NT2/D1 (cell line): ENCODE measurements around the gene OLFML1.

Experiments used
- DNase-seq: peaks from one replicate; pipeline ENCODE4 v3.0.0-alpha.2; 2011; ENCODE audit warnings: low read depth, low spot score
- H3K27me3 ChIP-seq: 2 replicates; pipeline ENCODE4 v1.6.0; 2011; ENCODE audit warnings: mild to moderate bottlenecking; ENCODE audit not compliant: insufficient read length, insufficient read depth
- H3K36me3 ChIP-seq: 2 replicates; pipeline ENCODE4 v1.6.1; 2011; ENCODE audit warnings: mild to moderate bottlenecking, low read length, mixed read lengths; ENCODE audit not compliant: insufficient read depth, insufficient read length
- H3K4me1 ChIP-seq: 2 replicates; pipeline ENCODE4 v1.5.1; 2011; ENCODE audit not compliant: insufficient read depth, insufficient read length
- H3K4me3 ChIP-seq: 2 replicates; pipeline ENCODE4 v1.5.1; 2011; ENCODE audit warnings: low read depth; ENCODE audit not compliant: insufficient read length
- H3K9ac ChIP-seq: 2 replicates; pipeline ENCODE4 v1.6.0; 2011; ENCODE audit warnings: low read depth; ENCODE audit not compliant: insufficient read length
- H3K9me3 ChIP-seq: 2 replicates; pipeline ENCODE4 v1.5.1; 2011; ENCODE audit warnings: mild to moderate bottlenecking, low read length; ENCODE audit not compliant: insufficient read depth
- SUZ12 ChIP-seq: IDR thresholded peaks from 2 replicates; pipeline ENCODE4 v1.6.1; 2011; ENCODE audit not compliant: insufficient read length, insufficient read depth; ENCODE audit errors: extremely low read depth
- YY1 ChIP-seq: IDR thresholded peaks from 2 replicates; pipeline ENCODE4 v1.6.1; 2011; ENCODE audit not compliant: insufficient read length, insufficient read depth
- ZNF274 ChIP-seq: IDR thresholded peaks from 2 replicates; pipeline ENCODE4 v1.6.1; 2011; ENCODE audit warnings: mild to moderate bottlenecking, low read depth, low read length

Gene OLFML1

DNA sequence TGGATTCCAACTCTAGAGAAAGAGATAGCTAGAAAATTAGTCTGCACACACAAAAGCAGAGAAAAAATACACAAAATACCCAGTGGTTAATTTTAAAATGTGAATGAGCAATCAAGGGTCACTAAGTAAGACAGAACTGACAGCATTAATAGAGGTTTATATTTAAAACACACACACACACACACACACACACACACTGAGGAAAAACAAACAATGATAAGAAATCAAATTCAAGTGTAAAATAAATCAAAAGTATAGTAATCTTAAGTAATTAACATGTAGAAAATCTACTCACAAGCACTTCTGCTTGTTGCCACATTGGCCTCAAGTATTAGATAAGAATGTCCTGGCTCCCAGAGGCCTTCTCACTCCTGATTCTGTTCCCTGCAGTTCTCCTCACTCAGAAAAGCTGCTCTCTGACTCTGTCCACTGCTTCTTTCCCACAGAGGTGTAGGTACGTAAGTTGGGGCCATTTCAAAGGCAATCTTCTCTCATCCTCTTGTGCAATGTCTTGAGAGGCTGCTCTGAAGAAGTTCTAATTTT is 33.3 kb upstream of the OLFML1 start:
- Histone ChIP-seq H3K4me3 (no peak overlapping the region), H3K9me3 (no peaks in the 10 kb centered on the region), H3K4me1 (no peaks in the 10 kb centered on the region), H3K36me3 (no peaks in the 10 kb centered on the region), H3K27me3 (peaks cover 2% of the 10 kb centered on the region), H3K9ac (no peak overlapping the region)
- no peak for DNase-seq
- TF ChIP-seq YY1: no peak
- TF ChIP-seq ZNF274: no peak
- TF ChIP-seq SUZ12: no peak

DNA sequence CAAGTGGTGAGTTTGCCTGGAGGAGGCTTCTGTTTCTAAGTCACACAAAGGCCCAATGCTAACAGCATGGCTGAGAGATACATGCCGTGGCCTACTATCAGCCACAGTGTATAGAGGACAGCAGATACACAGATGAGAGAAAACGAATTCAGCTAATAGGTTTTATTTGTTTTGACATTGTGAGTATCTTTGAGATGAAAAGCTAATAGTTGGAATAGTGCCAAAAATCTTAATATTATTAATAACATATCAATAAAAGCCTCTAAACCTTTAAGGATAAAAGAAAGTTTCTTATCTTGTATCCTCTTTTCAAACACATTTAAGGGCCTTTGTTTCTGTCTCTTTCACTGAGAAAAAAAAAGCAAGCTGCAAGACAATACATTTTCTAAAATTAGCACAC is 30.5 kb upstream of the OLFML1 start:
- Histone ChIP-seq H3K4me1 (no peaks in the 10 kb centered on the region), H3K9me3 (no peaks in the 10 kb centered on the region), H3K9ac (no peak overlapping the region), H3K27me3 (no peaks in the 10 kb centered on the region), H3K4me3 (no peak overlapping the region), H3K36me3 (no peaks in the 10 kb centered on the region)
- no peak for TF ChIP-seq ZNF274
- TF ChIP-seq SUZ12: no peak
- TF ChIP-seq YY1: no peak
- DNase-seq: no peak

GRCh38 chr11:7457211-7457610 is 28.1 kb upstream of the OLFML1 start:
- no peak for TF ChIP-seq SUZ12
- no peak for TF ChIP-seq ZNF274
- no peak for TF ChIP-seq YY1
- Histone ChIP-seq H3K9me3 (no peaks in the 10 kb centered on the region), H3K9ac (no peak overlapping the region), H3K36me3 (no peaks in the 10 kb centered on the region), H3K27me3 (no peaks in the 10 kb centered on the region), H3K4me3 (no peak overlapping the region), H3K4me1 (no peaks in the 10 kb centered on the region)
- DNase-seq: no peak

DNA sequence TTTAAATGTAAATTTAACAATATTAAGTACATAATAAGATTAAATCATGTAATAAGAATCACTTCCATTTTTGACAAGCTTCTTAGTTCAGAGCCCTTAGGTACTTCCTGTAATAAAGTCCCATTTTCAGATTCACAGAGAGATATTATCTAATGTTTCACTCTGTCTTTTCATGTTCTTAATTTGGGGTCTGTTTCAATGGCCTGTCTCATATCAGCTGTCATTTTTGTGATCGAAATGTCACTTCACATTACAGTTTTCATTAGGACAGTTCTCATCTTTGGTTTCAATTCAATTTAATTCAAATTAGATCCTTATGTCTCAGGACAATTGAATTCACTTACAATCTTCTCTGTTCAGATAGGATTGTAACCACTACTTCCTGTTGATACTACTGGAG is 22.6 kb upstream of the OLFML1 start:
- H3K4me1 ChIP-seq: no peaks in the 10 kb centered on the region
- H3K4me3 ChIP-seq: no peak overlapping the region
- H3K9ac ChIP-seq: no peak overlapping the region
- TF ChIP-seq YY1: no peak
- no peaks in the 10 kb centered on the region for H3K27me3 ChIP-seq
- no peaks in the 10 kb centered on the region for H3K36me3 ChIP-seq
- no peak for DNase-seq
- no peaks in the 10 kb centered on the region for H3K9me3 ChIP-seq

DNA sequence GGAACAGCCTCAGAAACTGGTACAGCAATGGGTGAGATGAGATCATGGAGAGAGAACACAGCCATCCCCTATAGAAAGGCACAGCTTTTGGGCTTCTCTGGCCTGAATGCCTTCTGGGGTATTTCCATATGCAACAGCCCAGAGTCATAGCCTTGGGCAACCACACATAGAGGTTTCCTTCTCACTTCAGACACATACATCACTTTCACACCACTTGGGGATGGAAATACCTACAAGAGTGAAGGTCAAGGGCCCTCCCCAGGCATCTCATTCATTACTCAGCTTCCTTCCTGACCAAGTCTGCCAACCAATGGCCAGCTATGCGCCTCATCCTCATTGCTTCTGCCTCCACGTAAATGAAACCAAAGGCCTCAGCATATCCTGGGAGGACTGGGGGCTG is 17.7 kb upstream of the OLFML1 start:
- no peaks in the 10 kb centered on the region for H3K27me3 ChIP-seq
- no peaks in the 10 kb centered on the region for H3K36me3 ChIP-seq
- H3K4me1 ChIP-seq: no peaks in the 10 kb centered on the region
- no peak for TF ChIP-seq SUZ12
- no peak for TF ChIP-seq YY1
- no peak for TF ChIP-seq ZNF274
- no peak overlapping the region for H3K4me3 ChIP-seq
- no peak overlapping the region for H3K9ac ChIP-seq
- DNase-seq: no peak
- H3K9me3 ChIP-seq: no peaks in the 10 kb centered on the region

DNA sequence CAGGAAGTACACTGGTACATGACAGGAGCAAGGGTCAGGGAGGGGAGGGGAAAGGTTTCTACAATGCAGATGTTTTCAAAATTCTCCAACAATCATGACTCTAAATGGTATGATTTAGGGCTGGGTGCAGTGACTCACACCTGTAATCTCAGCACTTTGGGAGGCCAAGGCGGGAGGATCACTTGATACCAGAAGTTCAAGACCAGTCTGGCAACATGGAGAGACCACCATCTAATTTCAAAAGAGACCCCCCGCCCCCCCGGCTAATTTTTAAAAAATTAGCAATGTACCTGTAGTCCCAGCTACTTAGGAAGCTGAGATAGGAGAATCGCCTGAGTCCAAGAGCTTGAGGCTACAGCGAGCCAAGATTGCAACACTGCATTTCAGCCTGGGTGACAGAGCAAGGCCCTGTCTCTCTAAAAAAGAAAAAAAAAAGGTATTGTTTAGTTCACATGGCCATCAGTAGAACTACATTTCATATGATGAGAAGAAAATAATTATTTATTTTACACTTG is 15.9 kb upstream of the OLFML1 start:
- no peaks in the 10 kb centered on the region for H3K27me3 ChIP-seq
- H3K4me3 ChIP-seq: no peak overlapping the region
- no peak for DNase-seq
- H3K9me3 ChIP-seq: no peaks in the 10 kb centered on the region
- H3K4me1 ChIP-seq: no peaks in the 10 kb centered on the region
- no peaks in the 10 kb centered on the region for H3K36me3 ChIP-seq
- H3K9ac ChIP-seq: no peak overlapping the region
- TF ChIP-seq YY1: no peak
- TF ChIP-seq SUZ12: no peak
- no peak for TF ChIP-seq ZNF274

DNA sequence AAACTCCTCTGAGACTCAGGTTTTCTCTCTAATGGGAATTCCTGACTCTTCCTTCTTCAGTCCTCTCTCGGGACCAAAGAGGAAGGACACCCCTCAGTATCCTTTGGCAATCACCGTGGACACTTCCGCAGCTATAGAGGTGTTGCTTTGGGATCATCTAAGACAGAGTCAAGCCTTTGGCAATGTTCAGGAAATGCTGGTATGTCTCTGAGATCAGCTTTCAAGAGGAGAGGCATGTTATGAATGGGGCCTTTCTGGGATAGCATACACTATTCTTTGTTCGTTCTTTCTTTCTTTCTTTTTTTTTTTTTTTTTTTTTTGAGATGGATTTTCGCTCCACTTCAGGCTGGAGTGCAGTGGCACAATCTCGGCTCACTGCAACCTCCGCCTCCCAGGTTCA is 14.2 kb upstream of the OLFML1 start:
- TF ChIP-seq SUZ12: no peak
- TF ChIP-seq YY1: no peak
- TF ChIP-seq ZNF274: no peak
- Histone ChIP-seq H3K9me3 (no peaks in the 10 kb centered on the region), H3K36me3 (no peaks in the 10 kb centered on the region), H3K4me1 (no peaks in the 10 kb centered on the region), H3K27me3 (no peaks in the 10 kb centered on the region), H3K9ac (no peak overlapping the region), H3K4me3 (no peak overlapping the region)
- no peak for DNase-seq
